CD4-positive, alpha-beta memory T cell (primary cell): Measurements from ENCODE around the gene BCAS4. TPM values are rescaled to one million over a fixed set of nuclear protein-coding genes. Genes with fewer than 3 reads are reported as not detected.
"Not testable (repeated sequence)": the region's sequence is repeated elsewhere in the genome, so short reads cannot be mapped to it uniquely, and the experiment has no call there.

Experiments used
- CTCF ChIA-PET: fragments of 350-600 bp; sonication (Branson Sonifier 250); formaldehyde crosslinking; loops from one replicate; lab custom pipeline; 2021; ENCODE audit warnings: inconsistent platforms; ENCODE audit not compliant: partially characterized antibody; lab: Charles Lee
- POLR2A ChIA-PET: fragments of 350-600 bp; sonication (Branson Sonifier 250); formaldehyde crosslinking; loops from one replicate; lab custom pipeline; 2021; ENCODE audit not compliant: partially characterized antibody; lab: Charles Lee
- DNase-seq, 5 donors: peaks; one replicate each; pipeline versions ENCODE4 v3.0.0 to v3.0.0-alpha.2; 2020 to 2022; ENCODE audit warnings: mixed read lengths in 1 of 5
- H3K27ac ChIP-seq: one replicate; pipeline ENCODE4 v1.7.0; 2013; ENCODE audit warnings: low read depth, low read length
- H3K27me3 ChIP-seq: 2 replicates; pipeline ENCODE4 v1.7.0; 2013; ENCODE audit warnings: mild to moderate bottlenecking, low read length, moderate library complexity; ENCODE audit not compliant: insufficient read depth
- H3K36me3 ChIP-seq: 2 replicates; pipeline ENCODE4 v1.7.0; 2013; ENCODE audit warnings: mild to moderate bottlenecking, low read length, moderate library complexity; ENCODE audit not compliant: insufficient read depth
- H3K4me1 ChIP-seq: 2 replicates; pipeline ENCODE4 v1.7.0; 2013; ENCODE audit warnings: mild to moderate bottlenecking, low read length, moderate library complexity; ENCODE audit not compliant: insufficient read depth
- H3K4me3 ChIP-seq, 2 donors: one replicate each; pipeline ENCODE4 v1.7.0; 2013; ENCODE audit warnings: low read length in 2 of 2, mild to moderate bottlenecking in 1 of 2
- H3K9me3 ChIP-seq, 2 donors: one replicate each; pipeline ENCODE4 v1.7.0; 2013; ENCODE audit warnings: low read length in 2 of 2, control low read depth in 1 of 2; ENCODE audit not compliant: control insufficient read depth in 1 of 2
- H3K27ac Mint-ChIP-seq, 7 donors: one replicate each; pipeline ENCODE4 v1.8.0; 2020 to 2021; ENCODE audit warnings: mixed read lengths in 7 of 7, mild to moderate bottlenecking in 6 of 7, inconsistent platforms in 3 of 7, moderate library complexity in 3 of 7
- H3K27me3 Mint-ChIP-seq, 2 donors: one replicate each; pipeline ENCODE4 v1.8.0; 2020 to 2021; ENCODE audit warnings: mixed read lengths in 2 of 2
- H3K36me3 Mint-ChIP-seq, 2 donors: one replicate each; pipeline ENCODE4 v1.8.0; 2020 to 2021; ENCODE audit warnings: mixed read lengths in 2 of 2, inconsistent platforms in 1 of 2, mild to moderate bottlenecking in 1 of 2
- H3K4me1 Mint-ChIP-seq, 4 donors: one replicate each; pipeline ENCODE4 v1.8.0; 2020 to 2021; ENCODE audit warnings: mixed read lengths in 4 of 4, mild to moderate bottlenecking in 1 of 4
- H3K4me3 Mint-ChIP-seq, 8 donors: one replicate each; pipeline ENCODE4 v1.8.0; 2020 to 2021; ENCODE audit warnings: mixed read lengths in 8 of 8, mild to moderate bottlenecking in 7 of 8, moderate library complexity in 6 of 8, inconsistent platforms in 3 of 8
- H3K9me3 Mint-ChIP-seq, 8 donors: one replicate each; pipeline ENCODE4 v1.8.0; 2020 to 2021; ENCODE audit warnings: mixed read lengths in 8 of 8, mild to moderate bottlenecking in 5 of 8, inconsistent platforms in 3 of 8, moderate library complexity in 1 of 8
- intact Hi-C: fragments of 100-400 bp; cut with micrococcal nuclease; formaldehyde crosslinking; loops from one replicate; pipeline ENCODE4 v1.15.1; 2023
- polyA plus RNA-seq, 2 donors: library from polyadenylated mRNA; unstranded; fragments of 300-500 nt; fragmentation: Illumina TruSeq; gene quantifications; one replicate each; pipeline ENCODE4 v1.2.3, GENCODE V29; 2021
- total RNA-seq, 2 experiments: library from RNA; stranded (reverse); gene quantifications; one replicate each; pipeline ENCODE4 v1.2.3, GENCODE V29; 2021

The BCAS4 gene
- total and polyA plus RNA-seq, 4 experiments from 2014 or later, result 10.8 to 17.8 (median 16.1) TPM

- POLR2A ChIA-PET, H3K9me3 Mint-ChIP-seq, H3K4me1 ChIP-seq, H3K4me3 Mint-ChIP-seq, H3K4me1 Mint-ChIP-seq, H3K27me3 ChIP-seq, H3K27me3 Mint-ChIP-seq, H3K27ac ChIP-seq, H3K36me3 ChIP-seq, H3K4me3 ChIP-seq, intact Hi-C loops, H3K27ac Mint-ChIP-seq, DNase-seq, H3K36me3 Mint-ChIP-seq, H3K9me3 ChIP-seq: not testable (repeated sequence)
- CTCF ChIA-PET, result interaction anchor here (0.6 to 2.1 kb wide), 2 partner anchors 14 to 1020 kb away, joined by 5 to 9 read pairs; no protein-coding TSS in a partner anchor
Measured at GRCh38 chr20:50763550-50764458, 31.1 kb upstream of the BCAS4 start.

GRCh38 chr20:50765251-50765650 is 29.6 kb upstream of the BCAS4 start:
- H3K36me3 Mint-ChIP-seq, POLR2A ChIA-PET, H3K4me3 Mint-ChIP-seq, H3K27ac ChIP-seq, H3K4me1 Mint-ChIP-seq, H3K9me3 ChIP-seq, H3K27me3 ChIP-seq, H3K36me3 ChIP-seq, DNase-seq, H3K27ac Mint-ChIP-seq, H3K27me3 Mint-ChIP-seq, H3K9me3 Mint-ChIP-seq, intact Hi-C loops, H3K4me3 ChIP-seq, H3K4me1 ChIP-seq: not testable (repeated sequence)
- CTCF ChIA-PET, result interaction anchor here (0.7 to 1.1 kb wide), 2 partner anchors 16 to 161 kb away, joined by 3 to 5 read pairs; no protein-coding TSS in a partner anchor

GRCh38 chr20:50765674-50766073 is 29.2 kb upstream of the BCAS4 start:
- peaks cover 2% of the 10 kb centered on the region in 2 donors for H3K27me3 Mint-ChIP-seq
- H3K4me1 Mint-ChIP-seq, result no peaks in the 10 kb centered on the region
- H3K27ac ChIP-seq, result no peak overlapping the region
- no peak for DNase-seq
- H3K4me3 ChIP-seq, result no peak overlapping the region
- CTCF ChIA-PET, result interaction anchor here (0.9 to 1.1 kb wide), 2 partner anchors 16 to 25 kb away, joined by 3 to 4 read pairs; no protein-coding TSS in a partner anchor
- H3K4me3 Mint-ChIP-seq, result no peak overlapping the region
- H3K36me3 ChIP-seq, result no peaks in the 10 kb centered on the region
- no peaks in the 10 kb centered on the region for H3K9me3 Mint-ChIP-seq
- POLR2A ChIA-PET, result no interaction called here
- H3K36me3 Mint-ChIP-seq, result no peaks in the 10 kb centered on the region
- no peaks in the 10 kb centered on the region for H3K4me1 ChIP-seq
- H3K27me3 ChIP-seq, result no peaks in the 10 kb centered on the region
- intact Hi-C loops, result no loop called here
- H3K27ac Mint-ChIP-seq, result no peak overlapping the region
- H3K9me3 ChIP-seq, result no peaks in the 10 kb centered on the region

DNA sequence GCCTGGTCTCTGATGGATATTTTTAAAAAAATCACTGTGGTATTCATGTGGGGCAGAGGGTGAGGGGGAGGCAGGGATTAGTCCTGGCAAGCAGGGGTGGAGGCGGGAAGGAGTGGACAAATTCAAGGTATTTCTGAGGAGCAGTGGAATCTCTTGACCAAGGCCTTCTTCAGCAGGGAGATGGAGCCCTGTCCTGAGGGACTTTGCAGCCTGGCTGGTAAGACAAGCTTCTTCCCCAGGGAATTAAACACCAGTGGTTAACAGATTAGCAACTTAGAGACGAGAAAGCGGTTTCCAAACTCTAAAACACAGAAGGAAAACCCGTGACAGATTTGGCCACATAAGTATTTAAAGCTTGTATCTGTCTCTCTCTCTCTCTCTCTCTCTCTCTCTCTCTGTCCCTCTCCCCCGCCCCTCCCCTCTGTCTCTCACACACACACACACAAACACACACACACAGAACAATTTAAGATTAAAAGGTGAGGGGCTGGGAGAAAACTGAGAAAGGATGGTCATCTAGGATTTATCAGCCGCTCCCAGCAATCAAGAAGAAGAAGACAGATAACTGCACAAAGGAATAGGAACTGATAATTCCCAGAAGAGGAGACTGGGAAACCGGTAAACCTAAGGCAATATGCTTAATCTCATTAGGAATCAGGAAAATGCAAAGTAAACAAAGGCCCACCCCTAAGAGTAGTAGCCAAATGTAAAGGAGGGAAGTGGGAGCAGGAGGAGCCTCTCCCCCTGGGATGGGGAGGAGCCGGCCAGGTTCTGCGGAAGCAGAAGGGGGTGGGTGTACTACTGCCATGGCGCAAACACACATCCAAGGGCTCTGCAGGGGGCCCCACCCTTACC is 27.7 kb upstream of the BCAS4 start:
- H3K4me3 ChIP-seq, POLR2A ChIA-PET, DNase-seq, H3K27me3 ChIP-seq, H3K4me1 ChIP-seq, H3K4me1 Mint-ChIP-seq, H3K27me3 Mint-ChIP-seq, H3K36me3 Mint-ChIP-seq, CTCF ChIA-PET, H3K4me3 Mint-ChIP-seq, H3K27ac ChIP-seq, H3K36me3 ChIP-seq, H3K9me3 ChIP-seq, H3K9me3 Mint-ChIP-seq, intact Hi-C loops: not testable (repeated sequence)
- H3K27ac Mint-ChIP-seq, result peak overlapping the region in 2 of 7 donors; percentile 61

- H3K27ac Mint-ChIP-seq, CTCF ChIA-PET, H3K4me3 ChIP-seq, H3K9me3 Mint-ChIP-seq, H3K27me3 ChIP-seq, H3K4me1 Mint-ChIP-seq, H3K4me3 Mint-ChIP-seq, H3K27ac ChIP-seq, H3K9me3 ChIP-seq, H3K4me1 ChIP-seq, POLR2A ChIA-PET, intact Hi-C loops, H3K36me3 Mint-ChIP-seq, DNase-seq, H3K27me3 Mint-ChIP-seq, H3K36me3 ChIP-seq: not testable (repeated sequence)
Measured at GRCh38 chr20:50768991-50769390, 25.9 kb upstream of the BCAS4 start.

DNA sequence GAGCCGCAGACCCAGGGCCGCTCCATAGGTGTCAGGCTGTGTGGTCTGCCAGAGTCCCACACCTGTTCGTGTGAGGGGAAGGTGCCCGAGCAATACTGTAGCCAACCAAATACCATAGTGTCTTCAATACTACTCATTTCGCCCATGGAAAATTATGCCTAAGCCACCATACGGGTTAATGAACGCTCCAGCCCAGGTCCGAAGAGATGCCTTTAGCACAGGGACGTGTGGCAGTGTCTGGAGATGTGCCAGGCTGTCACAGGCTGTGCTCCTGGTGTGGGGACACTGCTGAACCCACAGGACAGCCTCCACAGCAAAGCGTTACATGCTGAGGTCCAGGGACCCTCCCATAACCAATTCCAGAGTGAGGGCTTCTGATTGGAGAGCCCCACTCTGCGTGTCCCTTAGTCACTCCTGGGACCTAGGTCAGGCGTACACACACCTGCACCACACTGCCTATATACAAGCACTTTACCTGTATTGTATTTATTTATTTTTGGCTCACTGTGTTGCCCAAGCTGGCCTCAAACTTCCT is 25.2 kb upstream of the BCAS4 start:
- intact Hi-C loops, POLR2A ChIA-PET, H3K4me1 ChIP-seq, H3K36me3 Mint-ChIP-seq, H3K4me3 ChIP-seq, H3K27ac ChIP-seq, CTCF ChIA-PET, H3K36me3 ChIP-seq, H3K9me3 ChIP-seq, H3K4me3 Mint-ChIP-seq, H3K27me3 Mint-ChIP-seq, H3K27me3 ChIP-seq, H3K27ac Mint-ChIP-seq, H3K9me3 Mint-ChIP-seq, DNase-seq, H3K4me1 Mint-ChIP-seq: not testable (repeated sequence)

DNA sequence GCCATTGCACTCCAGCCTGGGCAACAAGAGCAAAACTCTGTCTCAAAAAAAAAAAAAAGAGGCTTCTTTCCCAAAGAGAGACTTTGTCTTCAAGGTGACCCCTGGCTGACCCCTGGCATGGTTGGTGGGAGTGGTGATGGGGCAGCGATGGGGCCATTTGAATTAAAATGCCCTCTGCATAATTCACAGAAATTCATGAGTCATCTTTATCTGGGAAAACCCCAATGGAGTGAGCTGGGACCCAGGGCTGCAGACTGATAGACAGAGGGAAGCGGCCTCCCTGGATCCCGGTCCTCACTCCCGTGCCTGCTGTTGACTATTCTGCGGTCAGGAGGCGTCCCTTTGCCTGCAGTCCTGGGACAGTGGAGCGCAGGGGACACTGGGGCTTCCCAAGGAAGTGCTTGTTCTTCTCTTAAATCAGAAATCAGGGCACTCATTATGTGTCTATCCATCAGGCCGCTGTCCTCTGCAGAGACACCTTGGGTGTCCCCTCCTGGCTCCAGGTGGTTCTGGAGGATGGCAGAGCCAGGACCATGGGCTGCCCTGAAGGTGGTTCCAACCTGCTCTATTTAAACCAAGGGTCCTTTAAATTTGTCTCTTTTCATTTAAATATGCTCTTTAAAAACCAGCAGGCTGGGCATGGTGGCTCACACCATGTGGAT is 23.3 kb upstream of the BCAS4 start:
- H3K4me1 ChIP-seq, H3K9me3 Mint-ChIP-seq, H3K36me3 Mint-ChIP-seq, intact Hi-C loops, H3K4me3 Mint-ChIP-seq, H3K9me3 ChIP-seq, H3K4me3 ChIP-seq, CTCF ChIA-PET, H3K27me3 ChIP-seq, H3K27ac ChIP-seq, POLR2A ChIA-PET, H3K36me3 ChIP-seq, H3K4me1 Mint-ChIP-seq, H3K27me3 Mint-ChIP-seq, DNase-seq, H3K27ac Mint-ChIP-seq: not testable (repeated sequence)
